HL-60 (cell line): ENCODE measurements around the gene ZFP69B.

Source experiments
- CTCF ChIP-seq: IDR thresholded peaks from one replicate; pipeline ENCODE4 v1.5.1; 2011; ENCODE audit warnings: low read length, control low read depth, inconsistent platforms; ENCODE audit not compliant: insufficient read depth
- GABPA ChIP-seq: IDR thresholded peaks from 2 replicates; pipeline ENCODE4 v1.6.1; 2012; ENCODE audit warnings: low read depth

DNA sequence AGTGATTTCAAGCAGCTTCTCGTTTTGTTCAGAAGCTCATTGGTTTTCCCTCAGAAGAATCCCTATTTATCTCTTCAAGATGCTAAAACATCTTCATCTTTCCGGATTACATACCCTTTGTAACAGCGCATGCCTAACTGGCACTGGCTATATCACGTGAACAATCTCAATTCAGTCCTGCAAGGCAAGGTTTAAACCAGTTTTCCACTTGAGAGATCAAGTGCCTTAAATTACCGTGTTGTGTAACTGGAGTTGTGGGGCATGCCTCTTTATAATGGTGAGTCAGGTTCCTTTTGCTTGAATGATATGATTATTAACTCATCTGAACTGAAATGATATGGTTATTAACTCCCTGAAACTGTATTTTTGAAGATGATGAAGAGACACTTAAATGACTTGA is 11.0 kb upstream of the ZFP69B start:
- no peak for TF ChIP-seq GABPA
- TF ChIP-seq CTCF = no peak
